ENCODE data around the gene GRWD1. TPM values are rescaled to one million over a fixed set of nuclear protein-coding genes. Genes with fewer than 3 reads are reported as not detected.

GRWD1 gene
- total and polyA plus RNA-seq, 2 of the 13 experiments (the other 11 are each of a cell fraction or from before 2014, with no cell fraction given): 10.8 to 46.6 TPM

DNA sequence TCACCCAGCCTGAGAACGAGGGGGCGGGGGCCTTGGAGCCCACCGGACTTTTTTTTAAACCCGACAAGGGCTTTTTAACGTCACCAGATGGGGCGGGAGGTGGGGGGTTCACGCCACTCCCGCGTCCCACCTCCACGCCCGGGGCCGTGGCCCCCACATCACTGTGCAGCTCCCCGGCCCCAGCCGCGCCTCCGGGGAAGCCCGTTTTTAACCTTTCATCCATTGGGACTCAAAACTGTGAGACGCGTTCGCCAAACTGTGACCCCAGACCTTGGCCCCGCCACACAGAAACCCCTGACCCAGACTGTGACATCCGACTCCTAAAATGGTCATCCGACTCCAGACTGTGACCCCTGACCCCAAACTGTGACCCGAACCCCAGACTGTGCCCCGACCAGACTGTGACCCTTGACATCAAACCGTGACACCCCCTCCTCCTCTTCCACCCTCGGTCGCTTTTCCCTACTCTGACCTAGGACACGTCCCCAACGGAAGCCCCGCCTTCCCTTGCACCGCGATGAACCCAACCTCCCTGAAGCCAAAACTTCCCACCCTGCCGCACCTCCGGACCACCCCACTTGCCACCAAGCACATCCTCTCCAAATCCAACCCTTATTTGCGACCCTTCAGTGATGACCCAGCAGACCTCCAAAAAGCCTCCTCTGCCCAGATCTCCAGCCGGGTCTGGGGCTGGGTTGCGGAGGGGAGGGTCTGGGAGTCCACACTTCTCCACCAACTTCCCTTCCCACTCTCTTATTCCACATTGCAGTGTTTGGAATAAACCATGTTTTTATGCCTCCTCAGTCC, 1.5 kb upstream of the GRWD1 start:
- Histone ChIP-seq H2AFZ (ENCODE audit: low read length) (peak overlapping the region; percentile 80), H3K4me3 (replicated peaks in 1 of 3; ENCODE audit: insufficient read depth in 1 of 3, low read depth in 2 of 3, low read length in 3 of 3) (peak overlapping the region; percentile 77 to 95 (median 80)), H3K4me1 (ENCODE audit: insufficient read depth, low read length) (peaks cover 22% of the 10 kb centered on the region), H3K36me3 (replicated peaks in 1 of 2; ENCODE audit: control insufficient read depth in 1 of 2, insufficient read depth in 2 of 2, low read length in 2 of 2) (peaks cover 3 to 21% of the 10 kb centered on the region in 2 experiments; a peak in 4 of 5 replicates), H3K27me3 (ENCODE audit: control insufficient read depth in 1 of 2, insufficient read depth in 2 of 2, low read length in 2 of 2) (no peaks in the 10 kb centered on the region; a peak in 1 of 5 replicates), H4K20me1 (ENCODE audit: insufficient read depth, low read length) (no peaks in the 10 kb centered on the region), H3K79me2 (ENCODE audit: insufficient read depth, low read length) (peaks cover 17% of the 10 kb centered on the region), H3K9ac (ENCODE audit: insufficient read depth, low read depth, low read length) (peak overlapping the region; percentile 90), H3K9me3 (ENCODE audit: low read length) (no peaks in the 10 kb centered on the region), H3K4me2 (ENCODE audit: low read depth, low read length) (peak overlapping the region; percentile 96), H3K27ac (ENCODE audit: extremely low read length, insufficient read depth, low read length) (peak overlapping the region; percentile 71)
- intact Hi-C loops (cut with micrococcal nuclease; ENCODE audit: unreplicated experiment) (loop anchor here (10.0 kb wide), 1 partner anchor 90 kb away; no protein-coding TSS in a partner anchor), in situ Hi-C loops (cut with HindIII; ENCODE audit: extremely low pct_ligation_motif_present, low pct_unique_long_range_greater_than_20kb) (no loop called here)
- WGBS (ENCODE audit: low lambda C conversion rate): 28% methylated on average over 34 of the region's 38 CpGs
- ATAC-seq (no peak), DNase-seq (ENCODE audit: low spot score) (no peak), FAIRE-seq (no peak)
- CTCF ChIA-PET (ENCODE audit: low intra/inter-chr PET ratio, low total read pairs): interaction anchor here (1.2 to 1.4 kb wide), 3 partner anchors 111 to 140 kb away, joined by 3 to 6 read pairs (median 3); no protein-coding TSS in a partner anchor
- no TSS peak for BruUV-seq (replicated peaks)
- POLR2A ChIA-PET: interaction anchor here (0.7 to 2.4 kb wide), 5 partner anchors 13 to 175 kb away, joined by 3 to 9 read pairs (median 3); partner anchors contain the start of genes KDELR1, RPL18 and SPHK2
- TF ChIP-seq AGO2 (optimal IDR thresholded peaks at IDR 0.05; ENCODE audit: low read depth, low read length) (peak; percentile 42), POLR2AphosphoS5 (IDR thresholded peaks at IDR 0.05; ENCODE audit: low read depth, low read length) (0 out of 2 replicates have a peak, but pooled peaks have one; percentile 29), NFKB2 (CRISPR knock-in tag; IDR thresholded peaks at IDR 0.05; ENCODE audit: borderline replicate concordance) (peak; percentile 26; the same call in 1 of the 2 replicates), RXRA (CRISPR knock-in tag; IDR thresholded peaks at IDR 0.05) (peak; percentile 49; the same call in 1 of the 2 replicates), ZNF883 (CRISPR knock-in tag; IDR thresholded peaks at IDR 0.05; ENCODE audit: not compliant biosample characterization) (peak; percentile 56), MTF1 (CRISPR knock-in tag; IDR thresholded peaks at IDR 0.05) (no peak), ZBTB7B (CRISPR knock-in tag; IDR thresholded peaks at IDR 0.05) (peak; percentile 50; the same call in 1 of the 2 replicates), ZNF101 (CRISPR knock-in tag; IDR thresholded peaks at IDR 0.05; ENCODE audit: borderline replicate concordance, low read depth) (no peak), BORCS8-MEF2B (CRISPR knock-in tag; IDR thresholded peaks at IDR 0.05) (peak; percentile 21; the same call in 1 of the 2 replicates), ZBTB38 (CRISPR knock-in tag; IDR thresholded peaks at IDR 0.05) (peak; percentile 21; the same call in 1 of the 2 replicates), PRPF4 (IDR thresholded peaks at IDR 0.05; ENCODE audit: low read depth, low read length, poor library complexity, severe bottlenecking) (no peak)
- TF ChIP-seq, protein P1, sequence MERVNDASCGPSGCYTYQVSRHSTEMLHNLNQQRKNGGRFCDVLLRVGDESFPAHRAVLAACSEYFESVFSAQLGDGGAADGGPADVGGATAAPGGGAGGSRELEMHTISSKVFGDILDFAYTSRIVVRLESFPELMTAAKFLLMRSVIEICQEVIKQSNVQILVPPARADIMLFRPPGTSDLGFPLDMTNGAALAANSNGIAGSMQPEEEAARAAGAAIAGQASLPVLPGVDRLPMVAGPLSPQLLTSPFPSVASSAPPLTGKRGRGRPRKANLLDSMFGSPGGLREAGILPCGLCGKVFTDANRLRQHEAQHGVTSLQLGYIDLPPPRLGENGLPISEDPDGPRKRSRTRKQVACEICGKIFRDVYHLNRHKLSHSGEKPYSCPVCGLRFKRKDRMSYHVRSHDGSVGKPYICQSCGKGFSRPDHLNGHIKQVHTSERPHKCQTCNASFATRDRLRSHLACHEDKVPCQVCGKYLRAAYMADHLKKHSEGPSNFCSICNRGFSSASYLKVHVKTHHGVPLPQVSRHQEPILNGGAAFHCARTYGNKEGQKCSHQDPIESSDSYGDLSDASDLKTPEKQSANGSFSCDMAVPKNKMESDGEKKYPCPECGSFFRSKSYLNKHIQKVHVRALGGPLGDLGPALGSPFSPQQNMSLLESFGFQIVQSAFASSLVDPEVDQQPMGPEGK (CRISPR knock-in tag; IDR thresholded peaks at IDR 0.05): peak; percentile 4; the same call in 1 of the 2 replicates
- TF ChIP-seq, protein P2, sequence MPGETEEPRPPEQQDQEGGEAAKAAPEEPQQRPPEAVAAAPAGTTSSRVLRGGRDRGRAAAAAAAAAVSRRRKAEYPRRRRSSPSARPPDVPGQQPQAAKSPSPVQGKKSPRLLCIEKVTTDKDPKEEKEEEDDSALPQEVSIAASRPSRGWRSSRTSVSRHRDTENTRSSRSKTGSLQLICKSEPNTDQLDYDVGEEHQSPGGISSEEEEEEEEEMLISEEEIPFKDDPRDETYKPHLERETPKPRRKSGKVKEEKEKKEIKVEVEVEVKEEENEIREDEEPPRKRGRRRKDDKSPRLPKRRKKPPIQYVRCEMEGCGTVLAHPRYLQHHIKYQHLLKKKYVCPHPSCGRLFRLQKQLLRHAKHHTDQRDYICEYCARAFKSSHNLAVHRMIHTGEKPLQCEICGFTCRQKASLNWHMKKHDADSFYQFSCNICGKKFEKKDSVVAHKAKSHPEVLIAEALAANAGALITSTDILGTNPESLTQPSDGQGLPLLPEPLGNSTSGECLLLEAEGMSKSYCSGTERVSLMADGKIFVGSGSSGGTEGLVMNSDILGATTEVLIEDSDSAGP (CRISPR knock-in tag; IDR thresholded peaks at IDR 0.05; ENCODE audit: borderline replicate concordance): peak; percentile 30; the same call in 1 of the 2 replicates
- TF ChIP-seq, protein P3, sequence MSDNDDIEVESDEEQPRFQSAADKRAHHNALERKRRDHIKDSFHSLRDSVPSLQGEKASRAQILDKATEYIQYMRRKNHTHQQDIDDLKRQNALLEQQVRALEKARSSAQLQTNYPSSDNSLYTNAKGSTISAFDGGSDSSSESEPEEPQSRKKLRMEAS (IDR thresholded peaks at IDR 0.05): 0 out of 2 replicates have a peak, but pooled peaks have one; percentile 16
- TF ChIP-seq, protein P4, sequence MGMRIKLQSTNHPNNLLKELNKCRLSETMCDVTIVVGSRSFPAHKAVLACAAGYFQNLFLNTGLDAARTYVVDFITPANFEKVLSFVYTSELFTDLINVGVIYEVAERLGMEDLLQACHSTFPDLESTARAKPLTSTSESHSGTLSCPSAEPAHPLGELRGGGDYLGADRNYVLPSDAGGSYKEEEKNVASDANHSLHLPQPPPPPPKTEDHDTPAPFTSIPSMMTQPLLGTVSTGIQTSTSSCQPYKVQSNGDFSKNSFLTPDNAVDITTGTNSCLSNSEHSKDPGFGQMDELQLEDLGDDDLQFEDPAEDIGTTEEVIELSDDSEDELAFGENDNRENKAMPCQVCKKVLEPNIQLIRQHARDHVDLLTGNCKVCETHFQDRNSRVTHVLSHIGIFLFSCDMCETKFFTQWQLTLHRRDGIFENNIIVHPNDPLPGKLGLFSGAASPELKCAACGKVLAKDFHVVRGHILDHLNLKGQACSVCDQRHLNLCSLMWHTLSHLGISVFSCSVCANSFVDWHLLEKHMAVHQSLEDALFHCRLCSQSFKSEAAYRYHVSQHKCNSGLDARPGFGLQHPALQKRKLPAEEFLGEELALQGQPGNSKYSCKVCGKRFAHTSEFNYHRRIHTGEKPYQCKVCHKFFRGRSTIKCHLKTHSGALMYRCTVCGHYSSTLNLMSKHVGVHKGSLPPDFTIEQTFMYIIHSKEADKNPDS (CRISPR knock-in tag; IDR thresholded peaks at IDR 0.05): no peak

Data from HepG2 (cell line).